HG03469 (cell line): ENCODE data around the gene SKP2.
"Not testable (repeated sequence)": the region's sequence is repeated elsewhere in the genome, so short reads cannot be mapped to it uniquely, and the experiment has no call there.

ENCODE experiments used
- ATAC-seq: cut with Tn5 transposase; IDR thresholded peaks from one replicate; pipeline ENCODE4 v1.9.1; 2021; ENCODE audit warnings: mild to moderate bottlenecking, moderate library complexity, moderate number of reproducible peaks; ENCODE audit not compliant: unreplicated experiment

The SKP2 gene

GRCh38 chr5:36151434-36152323 is at the start of gene SKP2, which contains the start of gene LMBRD2:
TSS of gene SKP2 (plus strand) at chr5:36152111. CDS start at chr5:36152263, 152 bp downstream.
TSS of gene LMBRD2 (minus strand) at chr5:36151887. CDS start at chr5:36143349, 8,538 bp downstream.
- peak; percentile 98 for ATAC-seq

GRCh38 chr5:36105819-36106218 is 46.1 kb upstream of the SKP2 start:
- no peak for ATAC-seq

DNA sequence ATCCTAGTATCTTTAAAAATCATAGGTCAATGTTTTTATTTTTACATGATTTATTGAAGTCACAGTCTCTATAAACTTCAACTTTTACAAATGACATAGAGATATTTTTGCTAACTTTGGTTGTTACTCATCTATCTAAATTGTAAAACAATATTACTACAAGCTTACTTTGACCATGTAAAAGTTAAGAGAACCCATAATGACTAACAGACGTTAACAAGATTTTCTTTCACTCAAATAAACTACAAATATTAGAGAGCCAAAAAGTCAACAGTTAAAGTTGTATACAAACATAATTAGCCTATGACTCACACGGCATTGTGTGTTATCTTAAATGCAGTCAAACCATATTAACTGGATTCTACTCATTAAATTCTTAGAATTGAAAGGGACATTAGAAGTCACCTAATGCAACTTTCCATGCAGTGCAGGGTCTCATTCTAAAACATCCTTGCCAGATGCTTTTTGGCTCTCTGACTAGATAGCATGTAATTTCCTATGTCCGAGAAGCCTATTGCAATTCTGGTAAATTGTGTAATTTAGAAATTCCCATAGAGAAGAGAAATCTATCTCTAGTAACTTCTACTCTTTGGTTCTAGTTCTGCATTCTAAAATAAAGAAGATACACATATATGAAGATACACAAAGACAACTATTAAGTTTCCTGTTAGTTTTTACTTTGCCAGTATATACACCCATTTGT is 43.0 kb upstream of the SKP2 start:
- no peak for ATAC-seq

DNA sequence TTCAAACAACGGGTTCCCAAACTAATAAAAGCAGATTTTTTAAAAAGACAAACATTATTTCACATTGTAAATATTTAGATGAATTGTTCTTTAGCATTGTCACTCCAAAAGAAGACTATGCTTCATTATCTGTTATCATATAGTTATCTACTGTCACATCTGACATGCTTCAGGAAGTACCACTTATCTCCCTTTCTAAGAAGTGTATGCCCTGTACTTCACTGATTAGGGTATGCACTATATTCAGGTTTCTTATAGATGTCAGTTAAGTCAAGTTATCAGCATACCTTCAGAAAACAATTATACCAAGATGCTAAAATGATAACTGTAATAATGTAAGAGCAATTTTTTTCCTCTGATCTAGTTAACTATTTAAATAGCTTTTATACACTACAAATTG is 40.7 kb upstream of the SKP2 start:
- no peak for ATAC-seq

- no peak for ATAC-seq
Observed at GRCh38 chr5:36125868-36126267, 26.0 kb upstream of the SKP2 start.

GRCh38 chr5:36128795-36129194 is 23.1 kb upstream of the SKP2 start:
- ATAC-seq: no peak

GRCh38 chr5:36129666-36130065 is 22.2 kb upstream of the SKP2 start:
- ATAC-seq: not testable (repeated sequence)

- not testable (repeated sequence) for ATAC-seq
Observed at GRCh38 chr5:36133009-36133408, 18.9 kb upstream of the SKP2 start.

DNA sequence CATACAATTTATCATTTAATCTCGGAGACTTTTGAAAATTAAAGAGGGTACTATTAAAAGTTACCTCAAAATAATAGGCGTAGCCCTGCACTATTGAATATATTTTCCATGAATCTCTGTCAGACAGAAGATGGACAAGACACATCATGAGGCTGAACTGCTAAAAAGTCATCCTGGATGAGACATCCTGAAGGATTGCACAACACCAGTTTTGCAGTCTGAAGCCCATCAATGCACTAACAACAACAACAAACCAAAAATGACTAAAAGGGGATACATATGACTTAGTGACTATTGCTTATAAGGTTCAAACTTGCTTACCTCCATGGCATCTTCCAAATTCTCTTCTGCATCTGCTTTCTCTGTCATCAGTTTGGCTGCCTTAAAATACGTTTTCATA is 15.9 kb upstream of the SKP2 start:
- no peak for ATAC-seq

DNA sequence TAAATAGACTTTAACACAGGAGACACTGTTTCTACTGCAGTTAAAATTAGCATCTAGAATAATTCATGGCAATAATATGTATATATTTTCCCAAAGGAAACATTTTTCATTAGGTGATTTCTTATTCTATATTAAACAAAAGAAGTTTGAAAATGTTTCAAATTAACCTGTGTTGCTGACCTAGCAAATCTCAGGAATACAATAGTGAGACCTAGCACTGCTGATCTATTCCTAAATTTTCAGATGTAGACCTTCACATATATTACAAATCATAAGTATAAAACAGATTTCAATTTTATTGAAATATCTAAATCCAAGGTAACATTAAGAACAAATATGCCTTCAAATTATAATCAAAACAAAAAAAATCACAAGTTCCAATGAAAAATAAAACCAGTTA is 15.3 kb upstream of the SKP2 start:
- ATAC-seq: no peak

DNA sequence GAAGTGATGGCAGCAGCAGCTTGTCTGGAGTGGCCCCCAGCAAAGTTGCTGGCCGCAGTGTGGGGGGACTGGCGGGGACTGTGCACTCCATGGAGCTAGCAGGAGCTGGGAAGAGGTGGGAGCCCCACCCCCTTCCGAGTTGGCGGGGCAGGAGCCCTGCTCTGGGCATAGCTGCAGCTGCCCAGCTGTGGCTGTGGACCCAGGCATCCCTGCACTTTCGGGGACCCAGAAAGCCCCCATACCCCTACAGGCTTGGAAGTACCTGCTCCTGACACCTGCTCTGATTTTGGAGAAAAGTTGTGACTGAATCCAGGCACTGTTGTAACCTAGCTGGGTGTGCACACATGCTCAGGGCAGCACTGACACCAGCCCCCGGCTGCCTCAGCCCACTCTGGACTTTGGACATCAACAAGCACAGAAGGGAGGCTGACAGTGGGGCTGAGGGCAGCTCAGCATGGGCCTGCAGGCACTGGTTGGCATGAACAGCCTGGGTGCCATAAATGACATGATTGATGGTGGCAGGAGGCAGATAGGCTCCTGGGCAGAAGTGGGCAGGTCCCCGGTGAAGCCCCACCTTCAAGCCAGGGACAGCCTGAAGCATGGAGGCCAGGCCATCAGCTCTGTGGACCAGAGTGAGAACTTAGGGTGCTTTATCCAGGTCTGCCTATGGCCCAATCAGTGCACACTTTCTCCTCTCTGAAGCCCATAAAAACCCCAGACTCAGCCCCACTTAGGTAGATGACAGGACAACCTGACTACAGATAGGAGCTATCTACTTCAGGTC is 12.8 kb upstream of the SKP2 start:
- no peak for ATAC-seq

DNA sequence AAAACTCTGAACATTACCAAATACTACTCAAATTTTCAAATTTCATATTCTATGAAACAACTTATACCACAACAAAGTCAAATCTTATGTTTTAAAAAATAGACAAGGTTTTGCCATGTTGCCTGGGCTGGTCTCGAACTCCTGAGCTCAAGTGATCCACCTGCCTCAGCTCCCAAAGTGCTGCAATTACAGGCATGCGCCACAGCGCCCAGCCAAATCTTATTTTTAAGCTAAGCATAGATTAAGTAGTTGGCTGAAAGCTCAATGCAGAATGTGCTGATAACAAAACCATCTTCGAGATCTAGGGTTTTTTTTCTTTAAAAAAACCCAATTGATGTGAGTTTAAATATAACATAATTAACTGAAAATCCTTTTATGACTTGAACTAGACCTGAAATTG is 6.6 kb upstream of the SKP2 start:
- no peak for ATAC-seq

- no peak for ATAC-seq
Observed at GRCh38 chr5:36146390-36146789, 5.5 kb upstream of the SKP2 start.

DNA sequence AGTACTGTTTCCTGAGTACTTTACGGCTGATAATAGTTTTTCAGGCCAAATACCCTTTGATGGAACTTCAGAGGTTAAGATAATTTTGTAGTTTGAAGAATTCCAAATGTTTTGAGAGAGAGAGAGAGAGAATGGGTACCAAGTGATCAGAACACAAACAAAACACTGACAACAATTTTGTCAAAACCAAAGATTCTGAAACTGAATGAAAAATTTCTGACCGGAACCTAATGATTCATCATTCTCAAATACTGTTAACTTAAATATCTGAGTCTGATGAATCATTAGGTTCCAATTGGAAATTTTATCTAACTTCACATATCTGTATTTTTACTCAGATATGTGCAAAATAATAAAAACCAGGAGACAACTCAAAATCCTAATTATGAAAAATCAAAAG is 4.2 kb upstream of the SKP2 start:
- ATAC-seq: no peak

DNA sequence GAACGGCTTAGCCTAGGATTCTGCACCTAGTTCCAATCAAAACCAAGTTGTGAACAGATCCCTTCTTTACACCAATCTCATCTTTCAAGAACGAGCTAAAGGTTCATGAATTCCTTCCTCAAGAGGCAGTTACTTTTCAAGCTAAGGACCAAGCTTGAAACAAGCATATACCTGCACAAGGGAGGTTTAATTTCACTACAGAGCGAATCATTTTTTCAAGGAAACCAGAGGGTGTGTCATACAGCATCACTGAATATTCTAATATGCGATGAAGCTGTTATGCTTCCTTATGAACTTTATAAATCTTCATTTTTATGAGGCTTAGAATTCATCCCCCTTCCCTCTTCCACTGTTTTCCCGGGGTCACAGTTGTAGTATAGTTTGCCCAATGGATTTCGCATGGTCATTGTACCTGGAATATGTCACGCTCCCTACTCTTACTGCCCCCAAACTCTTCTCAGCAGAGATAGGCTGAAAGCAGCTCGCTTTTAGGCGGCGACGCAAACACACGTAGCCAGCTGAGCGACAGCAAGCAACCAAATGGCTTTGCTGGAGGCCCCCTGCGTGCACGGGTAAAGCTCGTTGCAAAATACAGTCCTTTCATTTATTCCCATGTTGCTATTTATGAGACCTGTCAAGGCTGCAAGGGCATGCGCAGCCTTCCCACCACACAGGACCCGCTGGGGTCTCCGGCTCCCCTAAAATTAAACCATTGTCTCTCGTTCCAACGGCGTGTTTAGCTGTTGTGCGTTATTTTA is 1.1 kb upstream of the SKP2 start:
- ATAC-seq: peak; percentile 24

DNA sequence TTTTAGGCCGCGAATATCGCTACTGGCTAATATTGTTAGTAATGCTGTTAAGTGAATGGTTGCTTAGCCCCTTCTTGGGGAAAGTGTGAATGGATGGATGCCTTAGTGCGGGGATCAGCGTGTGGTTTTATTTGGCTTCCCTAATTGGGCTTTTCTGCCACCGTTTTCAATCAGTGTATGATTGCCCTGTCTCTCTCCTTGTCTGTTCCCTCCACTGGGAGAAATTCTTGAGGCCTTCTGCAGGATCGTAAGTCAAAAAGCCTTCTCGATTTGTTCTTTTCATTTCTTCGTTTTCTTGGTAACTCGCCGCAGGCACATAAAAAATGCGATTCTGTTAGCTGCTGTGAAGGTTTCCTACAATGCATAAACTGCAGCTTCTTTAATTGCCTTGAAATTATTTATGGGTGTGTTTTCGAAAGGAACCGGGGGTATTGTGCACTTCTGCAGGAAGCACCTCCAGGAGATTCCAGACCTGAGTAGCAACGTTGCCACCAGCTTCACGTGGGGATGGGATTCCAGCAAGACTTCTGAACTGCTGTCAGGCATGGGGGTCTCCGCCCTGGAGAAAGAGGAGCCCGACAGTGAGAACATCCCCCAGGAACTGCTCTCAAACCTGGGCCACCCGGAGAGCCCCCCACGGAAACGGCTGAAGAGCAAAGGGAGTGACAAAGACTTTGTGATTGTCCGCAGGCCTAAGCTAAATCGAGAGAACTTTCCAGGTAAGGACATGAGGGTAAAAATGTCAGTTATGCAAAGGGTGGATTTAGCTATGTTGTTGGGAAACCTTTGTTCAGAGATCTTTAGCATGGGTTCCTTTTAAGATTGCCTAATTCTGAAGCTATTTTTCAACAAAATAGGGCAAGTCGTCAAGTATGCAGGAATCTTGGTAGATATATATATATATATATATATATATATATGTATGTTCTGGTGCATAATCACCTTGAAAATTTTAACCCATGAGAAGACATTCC is 700 bp downstream of the SKP2 start:
- no peak for ATAC-seq

DNA sequence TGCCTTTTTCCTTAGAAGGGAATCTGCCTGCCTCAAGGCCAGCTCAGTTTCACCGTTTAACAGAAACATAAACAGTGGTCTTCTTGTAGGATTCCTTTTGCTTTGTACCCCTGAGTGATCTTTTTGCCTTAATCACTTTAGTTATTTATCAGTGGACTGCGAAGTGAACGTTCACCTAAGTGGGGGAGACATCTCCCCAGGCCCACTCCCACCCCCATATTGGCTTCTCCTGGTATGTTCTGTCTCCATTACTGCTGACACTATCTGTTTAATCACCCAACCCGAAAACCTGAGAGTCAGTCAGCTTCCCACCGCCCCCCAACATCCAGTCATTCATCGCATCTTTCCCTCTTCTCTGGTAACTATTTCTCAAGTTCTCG is 1.4 kb downstream of the SKP2 start:
- no peak for ATAC-seq

GRCh38 chr5:36153726-36154125 is 1.8 kb downstream of the SKP2 start:
- no peak for ATAC-seq

GRCh38 chr5:36155291-36155690 is 3.4 kb downstream of the SKP2 start:
- ATAC-seq: no peak
